Stimulated activated effector memory CD8-positive, alpha-beta T cell treated with anti-CD3 and anti-CD28 coated beads, Interleukin-12 subunit alpha, Interleukin-12 subunit beta, amount 100 ng/mL, for 72 hours (primary cell): ENCODE results near the gene ARHGAP22.

Experiments used
- ATAC-seq: fragments of 150-1000 bp; cut with Tn5 transposase; 2 replicates; pipeline ENCODE4 v1.10.0; 2021
- DNase-seq, 2 donors: peaks; one replicate each; pipeline ENCODE4 v3.0.0; 2021 to 2022; ENCODE audit warnings: low spot score in 2 of 2
- H3K27ac Mint-ChIP-seq: one replicate; pipeline ENCODE4 v1.8.0; 2022; ENCODE audit warnings: mild to moderate bottlenecking, mixed read lengths
- H3K36me3 Mint-ChIP-seq: one replicate; pipeline ENCODE4 v1.8.0; 2022; ENCODE audit warnings: mild to moderate bottlenecking, mixed read lengths
- H3K4me1 Mint-ChIP-seq: one replicate; pipeline ENCODE4 v1.8.0; 2022; ENCODE audit warnings: mixed read lengths
- H3K4me3 Mint-ChIP-seq: one replicate; pipeline ENCODE4 v1.8.0; 2022; ENCODE audit warnings: mild to moderate bottlenecking, mixed read lengths
- H3K9me3 Mint-ChIP-seq: one replicate; pipeline ENCODE4 v1.8.0; 2022; ENCODE audit warnings: mixed read lengths

ARHGAP22 gene

DNA sequence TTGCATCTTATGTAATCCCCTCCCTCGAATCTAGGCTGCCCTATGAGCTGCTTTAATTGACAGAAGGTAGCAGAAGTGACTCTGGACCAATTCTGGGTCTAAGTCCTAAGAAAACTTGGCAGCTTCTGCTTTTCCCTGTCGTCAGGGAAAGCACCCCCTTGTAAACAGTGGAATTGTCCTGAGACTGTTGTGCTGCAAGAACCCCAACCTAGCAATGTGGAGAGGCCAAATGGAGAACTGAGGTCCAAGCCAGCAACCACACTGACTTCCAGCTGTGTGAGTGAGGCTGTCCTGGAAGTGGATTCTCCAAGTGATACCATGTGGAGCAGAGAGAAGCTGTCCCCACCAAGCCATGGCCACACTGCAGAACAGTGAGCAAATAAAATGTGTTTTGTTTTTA is 75.5 kb downstream of the ARHGAP22 start:
- Mint-ChIP-seq H3K9me3 (peaks cover 3% of the 10 kb centered on the region), H3K4me3 (no peak overlapping the region), H3K27ac (no peak overlapping the region), H3K4me1 (no peaks in the 10 kb centered on the region), H3K36me3 (no peaks in the 10 kb centered on the region)
- no peak for DNase-seq
- ATAC-seq: no peak

DNA sequence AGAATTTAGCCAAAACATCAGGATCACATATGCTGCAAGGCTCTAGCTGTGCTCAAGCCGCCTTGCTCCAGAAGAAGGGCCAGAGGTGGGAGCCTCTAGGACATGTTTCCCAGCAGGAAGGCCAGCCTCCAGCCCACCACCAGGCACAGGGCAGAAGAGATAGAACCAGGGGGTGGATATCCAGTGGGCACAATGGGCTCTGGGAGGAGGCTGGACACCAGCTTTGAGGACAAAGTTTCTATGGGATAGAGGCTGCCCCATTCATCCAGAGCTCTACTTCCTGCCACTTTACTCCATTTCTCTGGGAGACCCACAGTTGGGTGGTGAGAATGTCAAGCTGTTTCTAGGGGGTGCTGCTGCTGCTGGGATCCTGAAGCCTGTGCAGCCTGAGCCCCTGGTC is 77.1 kb downstream of the ARHGAP22 start:
- ATAC-seq (no peak), DNase-seq (no peak)
- H3K4me1 Mint-ChIP-seq: no peaks in the 10 kb centered on the region
- H3K36me3 Mint-ChIP-seq: no peaks in the 10 kb centered on the region
- H3K9me3 Mint-ChIP-seq: peaks cover 3% of the 10 kb centered on the region
- no peak overlapping the region for H3K4me3 Mint-ChIP-seq
- H3K27ac Mint-ChIP-seq: no peak overlapping the region

DNA sequence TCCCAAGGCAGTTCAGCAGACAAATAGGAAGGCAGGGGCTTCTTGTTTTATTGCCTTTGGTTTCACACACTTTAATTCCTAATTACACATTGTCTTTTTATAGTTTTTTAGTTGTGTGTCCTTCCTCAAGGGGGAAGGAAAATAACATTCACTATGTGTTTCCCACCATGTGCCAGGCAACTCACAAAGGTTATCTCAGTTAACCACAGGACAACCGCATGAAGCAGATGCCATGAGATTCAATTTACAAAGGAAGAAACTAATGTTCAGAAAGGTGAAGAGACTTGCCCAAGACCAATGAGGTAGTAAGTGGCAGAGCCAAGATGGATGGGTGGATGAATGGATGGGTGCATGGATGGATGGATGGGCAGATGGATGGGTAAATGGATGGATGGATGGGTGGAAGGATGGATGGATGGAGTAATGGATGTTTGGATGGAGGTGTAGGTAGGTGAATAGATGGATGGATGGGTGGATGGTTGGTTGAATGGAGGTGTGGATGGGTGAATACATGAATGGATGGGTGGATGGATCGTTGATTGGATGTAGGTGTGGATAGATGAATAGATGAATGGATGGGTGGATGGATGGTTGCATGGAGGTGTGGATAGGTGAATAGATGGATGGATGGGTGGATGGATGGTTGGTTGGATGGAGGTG is 77.9 kb downstream of the ARHGAP22 start:
- Mint-ChIP-seq H3K27ac (no peak overlapping the region), H3K9me3 (peaks cover 3% of the 10 kb centered on the region), H3K4me3 (no peak overlapping the region), H3K4me1 (no peaks in the 10 kb centered on the region), H3K36me3 (no peaks in the 10 kb centered on the region)
- no peak for ATAC-seq
- no peak for DNase-seq

DNA sequence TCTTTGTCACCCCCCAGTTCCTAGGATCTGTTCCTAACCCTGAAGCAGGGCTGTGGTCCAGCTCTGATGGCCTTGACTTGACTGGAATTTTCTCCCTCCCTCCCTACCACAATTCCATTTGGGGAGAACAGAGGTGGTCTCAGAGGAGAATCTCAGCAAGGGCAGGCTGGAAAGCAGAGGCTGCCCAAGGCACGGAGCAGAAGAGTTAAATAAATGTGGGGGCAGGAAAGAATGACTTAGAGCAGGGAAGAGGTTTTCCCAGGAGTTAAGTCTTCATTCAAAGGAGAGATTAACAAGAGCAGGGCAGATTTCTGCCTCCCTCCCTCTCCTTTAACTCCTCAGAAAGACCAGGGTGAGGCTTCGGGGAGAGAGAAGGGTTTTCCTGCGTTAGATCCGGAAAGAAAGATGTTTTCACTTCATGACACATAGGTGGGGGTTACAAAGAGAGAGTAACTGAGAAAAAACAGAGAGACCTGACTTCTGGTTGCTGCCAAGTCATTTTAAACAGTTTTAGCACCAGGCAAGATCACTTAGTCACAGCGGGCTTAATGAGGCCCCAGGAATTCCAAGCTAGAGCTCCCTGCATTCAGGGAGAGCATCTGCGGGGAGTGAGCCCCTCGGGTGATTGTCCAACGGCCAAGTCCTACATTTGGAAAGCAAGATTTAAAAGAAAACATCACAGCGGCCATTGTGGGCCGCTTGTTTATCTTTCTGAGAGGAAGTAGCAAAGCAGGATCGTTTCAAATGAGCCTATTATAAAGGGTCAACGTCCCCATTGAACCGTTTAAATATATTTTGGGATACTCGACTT is 78.7 kb downstream of the ARHGAP22 start:
- H3K4me3 Mint-ChIP-seq: no peak overlapping the region
- H3K4me1 Mint-ChIP-seq: no peaks in the 10 kb centered on the region
- ATAC-seq (no peak), DNase-seq (no peak)
- no peaks in the 10 kb centered on the region for H3K36me3 Mint-ChIP-seq
- H3K9me3 Mint-ChIP-seq: peaks cover 3% of the 10 kb centered on the region
- H3K27ac Mint-ChIP-seq: no peak overlapping the region

DNA sequence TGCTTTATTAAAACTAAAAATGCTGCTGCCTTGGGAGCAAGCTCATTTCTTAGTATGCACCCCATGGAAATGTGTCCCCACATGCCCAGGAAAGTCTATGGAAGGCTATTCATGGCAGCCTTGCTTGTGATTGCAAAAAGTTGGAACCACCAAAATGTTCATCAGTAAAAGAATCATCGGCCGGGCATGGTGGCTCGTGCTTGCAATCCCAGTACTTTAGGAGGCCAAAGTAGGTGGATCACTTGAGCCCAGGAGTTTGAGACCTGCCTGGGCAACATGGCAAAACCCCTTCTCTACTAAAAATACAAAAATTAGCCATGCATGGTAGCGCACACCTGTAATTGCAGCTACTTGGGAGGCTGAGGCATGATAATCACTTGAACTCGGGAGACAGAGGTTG is 79.8 kb downstream of the ARHGAP22 start:
- Mint-ChIP-seq H3K4me1 (peaks cover 2% of the 10 kb centered on the region), H3K9me3 (peaks cover 3% of the 10 kb centered on the region), H3K36me3 (no peaks in the 10 kb centered on the region), H3K4me3 (no peak overlapping the region), H3K27ac (no peak overlapping the region)
- ATAC-seq: no peak
- no peak for DNase-seq

DNA sequence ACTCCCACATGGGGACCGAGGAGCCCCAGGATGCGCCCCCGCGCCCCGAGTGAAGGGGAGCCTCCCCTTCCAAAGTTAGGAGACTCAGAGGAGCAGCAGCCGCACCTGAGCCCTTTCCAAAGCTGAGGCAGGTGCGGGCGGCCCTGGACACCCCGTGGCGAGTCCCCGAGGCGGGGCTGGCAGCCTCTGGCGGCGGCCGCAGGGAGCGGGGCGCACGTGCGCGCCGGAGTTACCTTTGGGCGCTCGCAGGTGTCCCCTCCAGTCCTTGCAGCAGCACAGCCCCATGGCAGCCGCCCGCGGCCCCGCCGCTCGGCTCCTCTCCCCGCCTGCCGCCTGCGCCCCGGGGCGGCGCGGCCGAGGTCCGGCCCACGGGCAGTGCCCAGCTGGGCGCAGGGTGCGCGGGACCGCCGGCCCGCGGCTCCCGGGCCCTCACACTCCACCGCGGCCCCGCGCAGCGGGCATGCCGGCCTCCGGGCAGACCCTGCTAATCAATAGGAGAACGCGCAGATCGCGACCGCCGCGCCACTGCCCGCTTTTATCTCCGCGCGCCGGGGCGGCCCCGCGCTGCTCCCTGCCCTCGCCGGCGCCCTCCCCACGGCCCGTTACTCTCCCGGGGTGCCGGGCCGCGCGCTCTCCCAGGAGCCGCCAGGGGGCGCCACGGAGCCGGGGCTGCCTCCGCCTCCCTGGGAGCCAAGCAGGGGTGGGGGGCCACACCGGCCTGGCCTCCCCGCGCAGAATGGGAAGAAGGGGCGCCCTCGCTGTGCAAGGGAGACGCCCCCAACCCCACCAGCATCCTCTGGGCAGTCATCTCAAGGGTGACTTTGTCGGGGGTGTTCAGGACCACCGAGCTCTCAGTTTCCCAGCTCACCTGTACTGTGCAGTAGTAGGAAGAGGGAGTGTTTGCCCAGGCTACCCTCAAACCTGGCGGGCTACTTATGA is 80.8 kb downstream of the ARHGAP22 start:
- Mint-ChIP-seq H3K36me3 (no peaks in the 10 kb centered on the region), H3K9me3 (peaks cover 3% of the 10 kb centered on the region), H3K4me3 (no peak overlapping the region), H3K4me1 (peaks cover 12% of the 10 kb centered on the region), H3K27ac (no peak overlapping the region)
- DNase-seq (no peak), ATAC-seq (no peak)

DNA sequence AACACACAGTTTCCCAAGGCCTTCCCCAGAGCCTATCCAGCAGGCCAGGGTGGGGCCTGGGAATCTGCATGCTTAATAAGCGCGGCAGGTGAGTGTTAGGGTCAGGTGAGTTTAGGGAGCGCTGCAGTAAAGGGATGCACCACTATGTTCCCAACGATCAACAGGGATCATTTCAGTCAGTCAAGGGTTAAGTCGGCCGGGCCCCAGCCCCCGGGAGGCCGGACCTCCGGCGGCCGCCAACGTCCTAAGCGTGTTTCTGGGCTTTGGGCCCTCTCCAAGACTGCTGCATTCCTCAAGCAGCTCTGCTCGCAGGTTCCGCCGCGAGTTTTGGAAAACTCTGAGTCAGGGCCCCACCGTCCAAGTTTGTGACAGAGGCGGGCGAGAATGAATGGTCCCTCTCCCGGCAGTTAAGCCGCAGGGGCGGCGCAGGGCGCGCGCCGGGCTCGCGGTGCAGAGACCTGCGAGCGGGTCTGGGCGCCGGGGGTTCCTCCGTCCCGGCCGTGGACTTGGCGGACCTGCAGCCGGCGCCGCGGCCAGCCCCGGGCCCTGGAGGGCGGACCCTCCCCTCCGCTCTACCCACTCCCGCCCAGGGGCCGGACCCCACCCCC is 81.6 kb downstream of the ARHGAP22 start:
- no peak overlapping the region for H3K4me3 Mint-ChIP-seq
- ATAC-seq (no peak), DNase-seq (no peak)
- peaks cover 3% of the 10 kb centered on the region for H3K9me3 Mint-ChIP-seq
- H3K27ac Mint-ChIP-seq: no peak overlapping the region
- H3K4me1 Mint-ChIP-seq: peaks cover 20% of the 10 kb centered on the region
- H3K36me3 Mint-ChIP-seq: no peaks in the 10 kb centered on the region

DNA sequence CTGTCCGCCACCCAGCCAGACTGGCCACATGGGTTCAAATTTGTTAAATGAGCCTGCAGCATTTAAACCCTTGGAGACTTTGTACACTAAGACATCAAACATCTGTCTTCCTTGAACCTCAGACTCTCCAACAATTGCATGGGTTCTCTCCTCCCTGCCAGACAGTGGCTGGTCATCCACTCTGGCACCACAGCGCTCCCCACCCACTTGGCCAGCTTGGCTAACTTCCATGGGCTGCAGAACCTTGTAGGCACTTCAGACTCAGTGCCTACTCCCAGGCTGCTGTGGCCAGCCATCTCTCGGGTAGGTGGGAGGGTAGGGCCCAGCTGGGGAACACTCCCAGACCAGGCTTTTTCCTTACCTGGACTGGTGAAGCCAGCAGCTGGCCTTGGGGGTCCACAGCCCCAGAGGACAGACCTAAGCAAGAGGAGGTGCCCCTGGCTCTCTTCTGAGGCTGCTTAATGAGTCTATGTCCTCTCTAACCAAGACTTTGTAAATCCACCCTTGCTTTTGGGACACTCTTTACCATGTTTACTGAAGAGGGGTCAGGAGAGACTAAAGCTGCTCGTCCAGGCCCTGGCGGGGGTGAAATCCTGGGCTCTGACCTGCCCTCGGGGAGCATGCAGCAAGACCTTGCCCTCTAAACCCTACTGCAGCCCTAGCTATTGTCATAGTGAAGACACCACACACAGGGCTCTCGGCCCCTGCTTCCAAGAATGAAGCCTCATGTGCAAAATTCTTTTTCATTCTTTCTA is 82.7 kb downstream of the ARHGAP22 start:
- no peak overlapping the region for H3K27ac Mint-ChIP-seq

DNA sequence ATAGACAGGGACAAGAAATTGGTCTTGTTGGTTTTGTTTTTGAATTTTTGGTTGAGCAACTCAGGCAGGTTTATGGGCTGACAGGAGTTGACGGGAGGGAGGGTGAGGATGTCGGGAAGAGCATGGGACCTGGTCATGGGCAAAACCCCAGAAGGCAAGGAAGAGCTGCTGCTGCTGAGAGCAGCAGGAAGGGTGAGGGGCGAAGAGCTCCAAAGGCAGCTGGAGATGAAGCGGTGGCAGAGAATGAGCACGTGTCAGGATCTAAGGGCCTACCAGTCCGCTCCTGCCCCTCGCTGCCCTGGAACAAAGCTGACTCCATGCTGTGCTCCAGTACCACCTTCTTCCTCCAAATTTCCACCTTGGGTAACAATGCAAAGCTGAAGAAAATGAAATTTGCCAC is 84.3 kb downstream of the ARHGAP22 start:
- no peak overlapping the region for H3K4me3 Mint-ChIP-seq
- DNase-seq (no peak), ATAC-seq (no peak)
- no peaks in the 10 kb centered on the region for H3K36me3 Mint-ChIP-seq
- no peaks in the 10 kb centered on the region for H3K9me3 Mint-ChIP-seq
- H3K27ac Mint-ChIP-seq: no peak overlapping the region
- H3K4me1 Mint-ChIP-seq: peaks cover 23% of the 10 kb centered on the region

More for the DNA sequence above, 82.7 kb downstream of the ARHGAP22 start:
- H3K9me3 Mint-ChIP-seq: peaks cover 2% of the 10 kb centered on the region
- ATAC-seq (no peak), DNase-seq (no peak)
- H3K4me3 Mint-ChIP-seq: no peak overlapping the region
- H3K4me1 Mint-ChIP-seq: peaks cover 23% of the 10 kb centered on the region
- no peaks in the 10 kb centered on the region for H3K36me3 Mint-ChIP-seq

DNA sequence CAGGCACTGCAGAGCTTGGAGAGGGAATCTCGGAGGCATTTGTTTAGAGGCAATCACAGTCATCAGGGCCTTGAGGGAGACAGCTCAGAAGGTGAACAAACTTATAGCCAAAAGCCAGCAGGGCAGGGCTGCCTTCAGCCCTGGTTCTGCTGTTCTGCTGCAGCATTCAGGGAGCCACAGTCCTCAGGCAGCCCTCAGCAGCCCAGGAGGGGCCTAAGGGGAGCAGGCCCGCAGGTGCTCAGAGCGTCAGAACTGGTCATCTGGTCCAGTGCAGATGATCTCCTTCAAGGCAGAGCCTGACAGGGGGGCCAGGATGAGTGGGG is 84.7 kb downstream of the ARHGAP22 start:
- no peaks in the 10 kb centered on the region for H3K36me3 Mint-ChIP-seq
- ATAC-seq: no peak
- H3K4me1 Mint-ChIP-seq: peaks cover 23% of the 10 kb centered on the region
- H3K27ac Mint-ChIP-seq: no peak overlapping the region
- H3K9me3 Mint-ChIP-seq: peaks cover 2% of the 10 kb centered on the region
- no peak for DNase-seq
- no peak overlapping the region for H3K4me3 Mint-ChIP-seq

DNA sequence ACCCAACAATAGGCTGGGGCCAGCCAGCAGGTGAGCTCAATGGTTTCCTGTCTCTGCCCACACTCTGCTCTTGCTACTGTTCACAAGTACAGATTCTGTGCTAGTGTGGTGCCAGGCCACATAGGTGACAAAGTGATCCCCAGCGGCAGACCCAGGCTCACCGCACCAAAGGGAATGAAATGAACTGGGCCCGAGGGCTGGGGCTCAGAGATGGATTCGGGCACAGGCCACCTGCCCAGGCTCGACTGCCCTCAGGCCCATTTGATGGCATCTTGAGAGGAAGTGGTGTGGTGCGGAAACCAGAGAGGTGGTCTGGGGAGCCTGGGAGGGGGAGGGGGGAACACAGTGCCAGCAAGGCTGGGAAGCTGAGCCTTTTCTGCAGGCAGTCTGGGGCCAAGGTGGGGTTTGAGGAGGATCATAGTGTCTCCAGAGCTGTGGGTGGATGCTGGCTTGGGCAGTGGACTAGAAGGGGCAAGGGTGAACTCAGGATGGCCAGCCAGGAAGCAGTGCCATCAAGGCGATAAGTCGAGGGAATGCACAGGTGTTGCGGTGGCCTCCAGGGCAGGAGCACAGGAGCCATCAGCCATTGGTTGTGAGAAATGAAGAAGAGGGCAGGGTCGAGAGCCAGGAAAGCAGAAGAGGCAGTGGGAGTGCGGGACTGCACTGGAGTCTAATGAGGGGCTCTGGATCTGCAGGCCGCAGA is 85.2 kb downstream of the ARHGAP22 start:
- DNase-seq: no peak
- Mint-ChIP-seq H3K4me3 (no peak overlapping the region), H3K4me1 (peaks cover 23% of the 10 kb centered on the region), H3K9me3 (peaks cover 7% of the 10 kb centered on the region), H3K36me3 (no peaks in the 10 kb centered on the region), H3K27ac (no peak overlapping the region)
- peak; percentile 20 for ATAC-seq

DNA sequence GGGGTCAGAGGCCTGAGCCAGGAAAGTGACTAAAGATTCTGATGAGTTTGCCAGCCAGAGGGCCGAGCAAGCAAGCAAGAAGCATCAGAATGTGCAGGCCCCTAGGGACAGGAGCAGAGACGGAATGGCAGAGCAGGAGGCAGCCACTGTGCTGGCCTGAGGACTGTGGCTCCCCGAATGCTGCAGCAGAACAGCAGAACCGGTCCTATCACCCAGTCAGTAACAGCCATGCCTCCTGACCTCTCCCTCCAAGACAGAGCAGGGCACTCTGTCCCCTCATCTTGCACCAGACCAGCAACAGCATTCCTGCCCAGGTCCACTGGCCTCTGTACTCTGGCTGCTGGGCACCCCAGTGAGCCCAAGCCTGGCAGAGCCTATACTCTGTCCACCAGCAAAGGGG is 85.9 kb downstream of the ARHGAP22 start:
- Mint-ChIP-seq H3K9me3 (peaks cover 13% of the 10 kb centered on the region), H3K36me3 (no peaks in the 10 kb centered on the region)

DNA sequence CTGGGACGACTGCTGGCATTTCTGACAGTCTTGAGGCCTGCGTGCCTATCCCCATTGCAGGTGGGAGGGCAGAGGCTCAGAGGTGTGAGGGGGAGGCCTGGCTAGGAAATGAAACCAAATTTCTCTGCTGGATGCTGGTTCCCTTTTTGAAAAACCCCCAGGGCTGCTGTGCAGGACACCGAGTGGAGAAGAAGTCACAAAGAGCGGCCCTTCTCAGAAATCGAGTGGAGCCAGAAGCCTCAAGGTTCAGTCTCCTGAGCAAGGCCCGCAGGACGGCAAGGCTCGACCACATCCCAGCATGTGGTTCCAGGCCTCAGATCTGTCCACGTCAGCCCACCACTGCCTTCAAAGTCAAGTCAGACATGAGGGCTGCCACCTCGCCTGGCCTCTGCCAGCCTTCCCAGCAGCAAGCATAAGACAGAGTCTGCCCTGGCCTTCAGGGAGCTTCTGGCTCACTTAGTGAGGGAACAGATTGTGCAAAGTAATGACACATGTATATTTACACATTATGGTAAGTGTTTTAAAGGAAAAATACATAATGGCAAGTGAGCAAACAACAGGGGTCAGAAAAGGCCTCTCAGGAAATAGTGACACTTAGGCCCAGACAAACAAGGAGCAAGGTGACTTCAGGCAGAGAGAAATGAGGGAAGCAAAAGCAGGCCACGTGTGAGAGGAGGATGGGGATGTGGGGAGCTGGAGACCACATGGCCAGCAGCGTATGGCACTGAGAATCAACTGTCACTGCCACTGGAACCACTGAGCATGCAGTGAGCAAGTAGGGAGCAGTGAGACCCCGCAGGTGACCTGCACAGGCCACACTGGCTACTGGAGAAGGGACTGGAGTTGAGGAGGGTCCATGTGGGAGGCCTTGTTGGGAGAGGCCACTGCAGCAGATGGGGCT is 86.7 kb downstream of the ARHGAP22 start:
- Mint-ChIP-seq H3K36me3 (no peaks in the 10 kb centered on the region), H3K27ac (no peak overlapping the region), H3K4me1 (peaks cover 23% of the 10 kb centered on the region), H3K9me3 (peaks cover 16% of the 10 kb centered on the region), H3K4me3 (no peak overlapping the region)
- ATAC-seq (no peak), DNase-seq (no peak)

More for the DNA sequence above, 85.9 kb downstream of the ARHGAP22 start:
- Mint-ChIP-seq H3K4me3 (no peak overlapping the region), H3K4me1 (peaks cover 23% of the 10 kb centered on the region), H3K27ac (no peak overlapping the region)
- DNase-seq: no peak
- peak; percentile 14 for ATAC-seq
